Measurements from ENCODE around the gene OR56A3.

DNA sequence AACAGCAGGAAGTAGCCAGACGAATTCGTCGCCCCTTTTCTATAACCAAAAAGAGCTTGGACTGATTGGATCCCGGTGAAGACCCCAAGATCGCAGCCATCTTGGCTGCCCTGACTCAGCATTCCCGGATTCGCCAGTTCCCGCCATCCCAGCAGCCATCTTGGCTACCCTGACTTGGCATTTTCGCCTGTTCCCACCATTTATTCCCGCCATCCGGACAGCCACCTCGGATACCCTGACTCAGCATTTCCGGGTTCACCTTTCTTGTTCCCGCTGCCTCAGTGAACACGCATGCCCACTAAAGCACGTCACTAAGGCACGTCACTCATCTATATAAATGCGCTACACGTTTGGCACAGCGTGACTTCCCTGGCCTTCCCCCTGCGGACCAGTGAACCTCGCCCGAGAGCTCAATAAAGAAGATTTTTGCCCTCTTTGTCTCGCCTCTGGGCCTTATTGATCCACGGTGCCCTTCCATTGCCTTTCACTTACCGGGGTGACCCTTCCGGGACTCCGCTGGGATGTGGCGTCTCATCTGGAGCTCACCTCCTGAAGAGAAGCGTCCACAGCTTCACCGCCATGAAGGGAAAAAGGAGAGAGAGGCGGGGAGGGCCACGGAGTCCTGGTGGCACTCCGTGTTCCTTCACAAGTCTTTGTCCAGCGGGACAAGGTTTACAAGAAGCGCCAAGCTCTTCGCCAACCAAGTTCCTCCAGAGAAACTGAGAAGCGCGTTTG lies 4.0 kb upstream of the OR56A3 start:
- TF ChIP-seq POLR2A (IDR thresholded peaks at IDR 0.05; ENCODE audit: extremely low read depth, insufficient read length) = no peak
- TF ChIP-seq, protein P1, sequence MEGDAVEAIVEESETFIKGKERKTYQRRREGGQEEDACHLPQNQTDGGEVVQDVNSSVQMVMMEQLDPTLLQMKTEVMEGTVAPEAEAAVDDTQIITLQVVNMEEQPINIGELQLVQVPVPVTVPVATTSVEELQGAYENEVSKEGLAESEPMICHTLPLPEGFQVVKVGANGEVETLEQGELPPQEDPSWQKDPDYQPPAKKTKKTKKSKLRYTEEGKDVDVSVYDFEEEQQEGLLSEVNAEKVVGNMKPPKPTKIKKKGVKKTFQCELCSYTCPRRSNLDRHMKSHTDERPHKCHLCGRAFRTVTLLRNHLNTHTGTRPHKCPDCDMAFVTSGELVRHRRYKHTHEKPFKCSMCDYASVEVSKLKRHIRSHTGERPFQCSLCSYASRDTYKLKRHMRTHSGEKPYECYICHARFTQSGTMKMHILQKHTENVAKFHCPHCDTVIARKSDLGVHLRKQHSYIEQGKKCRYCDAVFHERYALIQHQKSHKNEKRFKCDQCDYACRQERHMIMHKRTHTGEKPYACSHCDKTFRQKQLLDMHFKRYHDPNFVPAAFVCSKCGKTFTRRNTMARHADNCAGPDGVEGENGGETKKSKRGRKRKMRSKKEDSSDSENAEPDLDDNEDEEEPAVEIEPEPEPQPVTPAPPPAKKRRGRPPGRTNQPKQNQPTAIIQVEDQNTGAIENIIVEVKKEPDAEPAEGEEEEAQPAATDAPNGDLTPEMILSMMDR (IDR thresholded peaks at IDR 0.05; ENCODE audit: low read depth, low read length) = no peak
- TF ChIP-seq, protein P2, sequence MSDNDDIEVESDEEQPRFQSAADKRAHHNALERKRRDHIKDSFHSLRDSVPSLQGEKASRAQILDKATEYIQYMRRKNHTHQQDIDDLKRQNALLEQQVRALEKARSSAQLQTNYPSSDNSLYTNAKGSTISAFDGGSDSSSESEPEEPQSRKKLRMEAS (IDR thresholded peaks at IDR 0.05; ENCODE audit: low read depth, low read length) = no peak
